ENCODE results near the gene CEACAM6. TPM values are rescaled to one million over a fixed set of nuclear protein-coding genes. Genes with fewer than 3 reads are reported as not detected.

Gene CEACAM6
- total RNA-seq, 1 donor from 2014 or later = 1.1 TPM

GRCh38 chr19:41769608-41770007 lies 14.3 kb downstream of the CEACAM6 start:
- DNase-seq (ENCODE audit: low read depth) = no peak
- H3K4me3 ChIP-seq (ENCODE audit: low read depth, low read length) = no peak overlapping the region

GRCh38 chr19:41771410-41771809 lies 16.1 kb downstream of the CEACAM6 start:
- DNase-seq (ENCODE audit: low read depth) = no peak
- H3K4me3 ChIP-seq (ENCODE audit: low read depth, low read length) = no peak overlapping the region
- no peak for TF ChIP-seq CTCF (conservative IDR thresholded peaks at IDR 0.05; ENCODE audit: low read depth, low read length)

More at GRCh38 chr19:41769608-41770007, 14.3 kb downstream of the CEACAM6 start:
- no peak for TF ChIP-seq CTCF (conservative IDR thresholded peaks at IDR 0.05; ENCODE audit: low read depth, low read length)

GRCh38 chr19:41774515-41774980 lies 19.2 kb downstream of the CEACAM6 start:
- DNase-seq (ENCODE audit: low read depth) = no peak
- no peak for TF ChIP-seq CTCF (conservative IDR thresholded peaks at IDR 0.05; ENCODE audit: low read depth, low read length)
- no peak overlapping the region for H3K4me3 ChIP-seq (ENCODE audit: low read depth, low read length)

GRCh38 chr19:41776700-41777099 lies 21.4 kb downstream of the CEACAM6 start:
- TF ChIP-seq CTCF (conservative IDR thresholded peaks at IDR 0.05; ENCODE audit: low read depth, low read length) = no peak
- no peak for DNase-seq (ENCODE audit: low read depth)

GRCh38 chr19:41783612-41784011 lies 28.3 kb downstream of the CEACAM6 start:
- no peak overlapping the region for H3K4me3 ChIP-seq (ENCODE audit: low read depth, low read length)
- DNase-seq (ENCODE audit: low read depth) = no peak
- TF ChIP-seq CTCF (conservative IDR thresholded peaks at IDR 0.05; ENCODE audit: low read depth, low read length) = no peak

More at GRCh38 chr19:41776700-41777099, 21.4 kb downstream of the CEACAM6 start:
- no peak overlapping the region for H3K4me3 ChIP-seq (ENCODE audit: low read depth, low read length)

- TF ChIP-seq CTCF (conservative IDR thresholded peaks at IDR 0.05; ENCODE audit: low read depth, low read length) = no peak
- no peak overlapping the region for H3K4me3 ChIP-seq (ENCODE audit: low read depth, low read length)
Observed at GRCh38 chr19:41784312-41784711, 29.0 kb downstream of the CEACAM6 start.

GRCh38 chr19:41784743-41785142 lies 29.4 kb downstream of the CEACAM6 start:
- H3K4me3 ChIP-seq (ENCODE audit: low read depth, low read length) = no peak overlapping the region
- DNase-seq (ENCODE audit: low read depth) = no peak
- no peak for TF ChIP-seq CTCF (conservative IDR thresholded peaks at IDR 0.05; ENCODE audit: low read depth, low read length)

More at GRCh38 chr19:41784312-41784711, 29.0 kb downstream of the CEACAM6 start:
- DNase-seq (ENCODE audit: low read depth) = no peak
